Activated CD4-positive, alpha-beta T cell treated with anti-CD3 and anti-CD28 coated beads, Interleukin-10, Interleukin-2, amounts not matched to agents 100 ng/mL and 50 ng/mL, durations not matched to agents 16 hours and 8 hours (primary cell): ENCODE results near the gene ADRB1.

ENCODE experiments used
- DNase-seq: peaks from one replicate; pipeline ENCODE4 v3.0.0-alpha.2; 2020

Gene ADRB1

GRCh38 chr10:114095559-114096337, 52.1 kb downstream of the ADRB1 start:
- no peak for DNase-seq
